Lower leg skin (tissue), 3 donors: ENCODE data around the gene ARHGEF6.

Experiments used
- CTCF ChIP-seq, 3 donors: fragments of 450-650 bp; IDR thresholded peaks; one replicate each; pipeline ENCODE4 v1.5.1; 2016; ENCODE audit warnings: antibody characterized with exemption in 3 of 3, mild to moderate bottlenecking in 3 of 3, moderate library complexity in 2 of 3
- POLR2A ChIP-seq, 2 donors: fragments of 450-650 bp; IDR thresholded peaks; one replicate each; pipeline ENCODE4 v1.6.1; 2016 to 2017; ENCODE audit warnings: antibody characterized with exemption in 2 of 2, mild to moderate bottlenecking in 1 of 2, moderate library complexity in 1 of 2

GRCh38 chrX:136652822-136653723, 127.7 kb downstream of the ARHGEF6 start:
- TF ChIP-seq POLR2A (IDR thresholded peaks at IDR 0.05) (no peak), CTCF (IDR thresholded peaks at IDR 0.05) (no peak)
